ENCODE results near the gene REPS1.
A peak's percentile ranks its signal among the peaks of the same experiment; 100 is the strongest.

Gene REPS1

DNA sequence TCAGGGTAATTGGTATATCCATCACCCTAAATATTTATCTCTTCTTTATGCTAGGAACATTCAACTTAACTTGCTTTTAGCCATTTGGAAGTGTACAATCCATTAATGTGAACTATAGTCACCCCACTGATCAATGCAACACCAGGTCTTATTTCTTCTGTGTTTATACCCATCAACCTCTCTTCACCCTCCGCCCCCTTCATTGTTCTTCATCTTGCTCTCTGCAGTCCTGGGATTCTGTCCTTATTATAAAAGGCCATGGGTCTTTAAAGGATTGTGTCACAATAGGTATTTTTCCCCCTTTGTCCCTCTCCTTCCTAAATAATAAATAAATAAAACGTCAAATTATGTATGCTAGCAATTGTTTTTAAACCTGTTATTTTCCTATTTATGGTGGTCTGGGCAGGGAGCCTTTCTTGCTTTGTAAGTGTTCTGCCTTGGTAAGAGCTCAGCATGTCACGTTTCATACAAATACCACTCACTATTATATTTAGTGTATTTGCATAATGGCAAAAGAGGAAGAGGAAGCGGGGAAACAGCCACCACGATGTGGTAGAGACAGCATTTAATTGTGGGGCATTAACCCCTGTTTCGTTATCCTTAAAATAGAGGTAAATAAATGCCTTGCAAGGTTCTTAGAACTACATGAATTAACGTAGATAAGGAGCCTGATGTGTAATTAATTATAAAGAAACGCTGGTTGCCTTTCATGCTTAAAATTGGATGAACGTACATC lies 42.3 kb upstream of the REPS1 start:
- TF ChIP-seq ZNF48 (tag by site-specific recombination; IDR thresholded peaks at IDR 0.05) (no peak), ZNF138 (tag by site-specific recombination; IDR thresholded peaks at IDR 0.05; ENCODE audit: borderline replicate concordance) (no peak), ELK4 (IDR thresholded peaks at IDR 0.05; ENCODE audit: borderline replicate concordance, low read depth, low read length) (no peak), ZNF341 (tag by site-specific recombination; IDR thresholded peaks at IDR 0.05; ENCODE audit: low read depth) (no peak), ZNF549 (tag by site-specific recombination; IDR thresholded peaks at IDR 0.05) (no peak), HOXD13 (CRISPR knock-in tag; IDR thresholded peaks at IDR 0.05; ENCODE audit: borderline replicate concordance) (no peak), ZIC2 (tag by site-specific recombination; IDR thresholded peaks at IDR 0.05) (no peak), ZNF514 (tag by site-specific recombination; IDR thresholded peaks at IDR 0.05) (no peak), TSHZ1 (tag by site-specific recombination; IDR thresholded peaks at IDR 0.05; ENCODE audit: borderline replicate concordance) (no peak), GLIS2 (tag by site-specific recombination; IDR thresholded peaks at IDR 0.05) (no peak), GFI1B (tag by site-specific recombination; IDR thresholded peaks at IDR 0.05) (no peak), ZBTB7A (tag by site-specific recombination; IDR thresholded peaks at IDR 0.05; ENCODE audit: low read depth) (no peak), ZNF670 (tag by site-specific recombination; IDR thresholded peaks at IDR 0.05; ENCODE audit: low read depth) (no peak), ZNF391 (tag by site-specific recombination; IDR thresholded peaks at IDR 0.05; ENCODE audit: borderline replicate concordance, low read depth) (no peak), ZNF362 (tag by site-specific recombination; IDR thresholded peaks at IDR 0.05) (no peak), ZNF202 (tag by site-specific recombination; IDR thresholded peaks at IDR 0.05; ENCODE audit: borderline replicate concordance) (no peak), ZNF707 (tag by site-specific recombination; IDR thresholded peaks at IDR 0.05) (no peak), ZNF37A (tag by site-specific recombination; IDR thresholded peaks at IDR 0.05) (no peak)
- CTCF ChIA-PET: interaction anchor here (0.6 to 1.1 kb wide), 3 partner anchors 42 to 1085 kb away, joined by 3 to 5 read pairs (median 3); no protein-coding TSS in a partner anchor

More for the DNA sequence above, 42.3 kb upstream of the REPS1 start:
- Histone ChIP-seq H3K36me3 (ENCODE audit: control insufficient read depth in 2 of 2, insufficient read depth in 1 of 2, low read length in 2 of 2) (peaks cover 2 to 21% of the 10 kb centered on the region in 2 experiments; a peak in 2 of 3 replicates), H3K4me3 (ENCODE audit: low read depth, low read length) (peak overlapping the region; percentile 92; the same call in 1 of the 2 replicates), H3K4me1 (ENCODE audit: control insufficient read depth, insufficient read depth, low read length) (peaks cover 7% of the 10 kb centered on the region), H3K9me3 (ENCODE audit: control insufficient read depth, insufficient read depth, low read depth, low read length) (no peaks in the 10 kb centered on the region), H3K27ac (ENCODE audit: extremely low read depth, low read depth, low read length) (no peak overlapping the region)
- POLR2A ChIA-PET: interaction anchor here (0.8 to 1.1 kb wide), 3 partner anchors 43 to 121 kb away, joined by 3 to 4 read pairs (median 3); partner anchors contain the start of gene REPS1

Measured in HEK293 (cell line).